ENCODE measurements around the gene ZDHHC7.

DNA sequence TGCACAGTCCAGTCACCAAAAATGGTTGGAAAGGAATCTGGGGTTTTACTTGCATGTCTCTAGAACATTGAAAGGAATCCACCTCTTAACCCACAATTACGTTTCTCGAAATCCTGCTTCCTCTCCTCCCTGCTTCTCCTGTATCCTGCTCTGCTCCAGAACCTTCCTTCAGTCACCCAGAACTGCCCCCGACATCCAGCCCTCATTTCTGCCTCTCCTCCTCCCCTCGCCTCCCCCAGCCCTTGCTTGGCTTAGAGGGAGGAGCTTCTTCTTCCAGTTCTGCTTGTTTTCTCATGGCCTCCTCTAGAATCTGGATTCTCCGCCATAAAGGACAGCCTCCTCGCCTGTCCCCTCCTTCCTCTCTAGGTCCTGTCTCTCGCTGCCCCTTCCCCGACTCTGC lies 48.3 kb downstream of the ZDHHC7 start:
- TF ChIP-seq CHD2 (IDR thresholded peaks at IDR 0.05; ENCODE audit: low read length) (no peak), SIN3A (conservative IDR thresholded peaks at IDR 0.05 in 1 of 2, IDR thresholded peaks at IDR 0.05 in 1 of 2; ENCODE audit: low read depth in 1 of 2, low read length in 2 of 2) (no peak), RFX5 (IDR thresholded peaks at IDR 0.05; ENCODE audit: borderline replicate concordance, low read depth, low read length) (no peak), SIX5 (IDR thresholded peaks at IDR 0.05; ENCODE audit: low read depth, low read length) (no peak), CBX8 (IDR thresholded peaks at IDR 0.05; ENCODE audit: borderline replicate concordance, low read depth, low read length) (no peak), CHD1 (IDR thresholded peaks at IDR 0.05; ENCODE audit: low read depth, low read length) (no peak), RAD21 (IDR thresholded peaks at IDR 0.05 in 1 of 2, conservative IDR thresholded peaks at IDR 0.05 in 1 of 2; ENCODE audit: low read depth in 2 of 2, low read length in 2 of 2) (no peak), BRCA1 (IDR thresholded peaks at IDR 0.05; ENCODE audit: low read depth, low read length) (no peak)
- TF ChIP-seq, protein P1, sequence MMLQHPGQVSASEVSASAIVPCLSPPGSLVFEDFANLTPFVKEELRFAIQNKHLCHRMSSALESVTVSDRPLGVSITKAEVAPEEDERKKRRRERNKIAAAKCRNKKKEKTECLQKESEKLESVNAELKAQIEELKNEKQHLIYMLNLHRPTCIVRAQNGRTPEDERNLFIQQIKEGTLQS (IDR thresholded peaks at IDR 0.05; ENCODE audit: insufficient read depth, low read depth, low read length), result no peak
- TF ChIP-seq, protein P2, sequence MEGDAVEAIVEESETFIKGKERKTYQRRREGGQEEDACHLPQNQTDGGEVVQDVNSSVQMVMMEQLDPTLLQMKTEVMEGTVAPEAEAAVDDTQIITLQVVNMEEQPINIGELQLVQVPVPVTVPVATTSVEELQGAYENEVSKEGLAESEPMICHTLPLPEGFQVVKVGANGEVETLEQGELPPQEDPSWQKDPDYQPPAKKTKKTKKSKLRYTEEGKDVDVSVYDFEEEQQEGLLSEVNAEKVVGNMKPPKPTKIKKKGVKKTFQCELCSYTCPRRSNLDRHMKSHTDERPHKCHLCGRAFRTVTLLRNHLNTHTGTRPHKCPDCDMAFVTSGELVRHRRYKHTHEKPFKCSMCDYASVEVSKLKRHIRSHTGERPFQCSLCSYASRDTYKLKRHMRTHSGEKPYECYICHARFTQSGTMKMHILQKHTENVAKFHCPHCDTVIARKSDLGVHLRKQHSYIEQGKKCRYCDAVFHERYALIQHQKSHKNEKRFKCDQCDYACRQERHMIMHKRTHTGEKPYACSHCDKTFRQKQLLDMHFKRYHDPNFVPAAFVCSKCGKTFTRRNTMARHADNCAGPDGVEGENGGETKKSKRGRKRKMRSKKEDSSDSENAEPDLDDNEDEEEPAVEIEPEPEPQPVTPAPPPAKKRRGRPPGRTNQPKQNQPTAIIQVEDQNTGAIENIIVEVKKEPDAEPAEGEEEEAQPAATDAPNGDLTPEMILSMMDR (IDR thresholded peaks at IDR 0.05; ENCODE audit: control extremely low read depth in 1 of 3, insufficient read depth in 1 of 3, low read depth in 1 of 3, low read length in 3 of 3), result no peak
- TF ChIP-seq, protein P3, sequence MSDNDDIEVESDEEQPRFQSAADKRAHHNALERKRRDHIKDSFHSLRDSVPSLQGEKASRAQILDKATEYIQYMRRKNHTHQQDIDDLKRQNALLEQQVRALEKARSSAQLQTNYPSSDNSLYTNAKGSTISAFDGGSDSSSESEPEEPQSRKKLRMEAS (IDR thresholded peaks at IDR 0.05), result no peak

All from H1 (cell line).